Panc1 (cell line): ENCODE measurements around the gene PHF23. TPM values are rescaled to one million over a fixed set of nuclear protein-coding genes. Genes with fewer than 3 reads are reported as not detected.
A peak's percentile ranks its signal among the peaks of the same experiment; 100 is the strongest.

Experiments
- ATAC-seq: fragments of 200-7000 bp; cut with Tn5 transposase; 2 replicates; pipeline ENCODE4 v1.9.1; 2020; ENCODE audit warnings: mild to moderate bottlenecking, moderate library complexity
- BruUV-seq: library from RNA; stranded (reverse); fragments of 400-500 nt; replicated peaks from 2 replicates; lab custom pipeline; 2021; lab: Mats Ljungman, UMichigan
- CTCF ChIA-PET: fragments of 300-600 bp; sonication (Branson Sonifier 250); formaldehyde crosslinking; loops from one replicate; lab custom pipeline; 2022; ENCODE audit warnings: antibody characterized with exemption; lab: Charles Lee
- POLR2A ChIA-PET: fragments of 300-600 bp; sonication (Branson Sonifier 250); formaldehyde crosslinking; loops from one replicate; lab custom pipeline; 2022; ENCODE audit warnings: antibody characterized with exemption; lab: Charles Lee
- DNase-seq: peaks from one replicate; pipeline ENCODE4 v3.0.0-alpha.2; 2010; ENCODE audit warnings: low read depth, low spot score
- H3K27ac ChIP-seq: 2 replicates; pipeline ENCODE4 v1.5.1; 2011; ENCODE audit warnings: mild to moderate bottlenecking, low read length, inconsistent platforms
- H3K27me3 ChIP-seq: fragments of 200-500 bp; sonication (Bioruptor generic); 2 replicates; pipeline ENCODE4 v1.6.0; 2014; ENCODE audit warnings: low read length, inconsistent platforms; ENCODE audit not compliant: control insufficient read depth, insufficient read depth
- H3K36me3 ChIP-seq: fragments of 200-500 bp; sonication (Bioruptor generic); 2 replicates; pipeline ENCODE4 v1.5.1; 2014; ENCODE audit warnings: inconsistent platforms, mild to moderate bottlenecking, low read length, moderate library complexity; ENCODE audit not compliant: control insufficient read depth, insufficient read depth
- H3K4me1 ChIP-seq: 2 replicates; pipeline ENCODE4 v1.5.1; 2011; ENCODE audit warnings: inconsistent platforms, mild to moderate bottlenecking, low read length, moderate library complexity; ENCODE audit not compliant: control insufficient read depth, insufficient read depth
- H3K4me3 ChIP-seq, 2 experiments: 2 replicates each; pipeline ENCODE4 v1.5.1; 2011 to 2012; ENCODE audit warnings: low read depth in 2 of 2, low read length in 2 of 2, mild to moderate bottlenecking in 2 of 2, inconsistent platforms in 1 of 2, moderate library complexity in 1 of 2
- H3K9me3 ChIP-seq: fragments of 200-500 bp; sonication (Bioruptor generic); 2 replicates; pipeline ENCODE4 v1.5.1; 2014; ENCODE audit warnings: low read depth, mild to moderate bottlenecking, inconsistent platforms, low read length, moderate library complexity; ENCODE audit not compliant: control insufficient read depth, insufficient read depth
- CTCF ChIP-seq: fragments of 450-650 bp; IDR thresholded peaks from 2 replicates; pipeline ENCODE4 v1.5.1; 2017; ENCODE audit warnings: mild to moderate bottlenecking
- POLR2AphosphoS5 ChIP-seq: IDR thresholded peaks from 2 replicates; pipeline ENCODE4 v1.6.1; 2012; ENCODE audit warnings: mild to moderate bottlenecking, low read depth, low read length, moderate library complexity
- SIN3A ChIP-seq: IDR thresholded peaks from 2 replicates; pipeline ENCODE4 v1.6.1; 2012; ENCODE audit warnings: low read depth, mild to moderate bottlenecking, low read length, moderate library complexity, borderline replicate concordance; ENCODE audit not compliant: insufficient read depth
- TCF7L2 ChIP-seq: IDR thresholded peaks from 2 replicates; pipeline ENCODE4 v1.6.1; 2011; ENCODE audit warnings: mild to moderate bottlenecking, low read depth, low read length, inconsistent platforms
- in situ Hi-C: cut with HindIII; loops from 2 replicates; pipeline ENCODE4 v1.10.0; 2016; ENCODE audit warnings: low sequenced_read_pairs, low pct_unique_long_range_greater_than_20kb
- intact Hi-C: fragments of 100-400 bp; cut with micrococcal nuclease; formaldehyde crosslinking; loops from one replicate; pipeline ENCODE4 v1.10.0; 2022; ENCODE audit not compliant: unreplicated experiment
- total RNA-seq: library from RNA; stranded (reverse); gene quantifications from one replicate; pipeline ENCODE4 v1.2.1, GENCODE V29; 2021; ENCODE audit not compliant: unreplicated experiment
- TF ChIP-seq, protein P1 (sequence below), 2 experiments: IDR thresholded peaks; 2 replicates each; pipeline ENCODE4 v1.6.1; 2011 to 2012; ENCODE audit warnings: low read depth in 2 of 2, control low read depth in 1 of 2, low read length in 1 of 2, mild to moderate bottlenecking in 1 of 2, moderate library complexity in 1 of 2; ENCODE audit not compliant: insufficient read depth in 1 of 2

The PHF23 gene
- total RNA-seq, 1 experiment from 2014 or later = 69.3 TPM

- peak overlapping the region; percentile 87 to 92 for H3K4me3 ChIP-seq
- no peaks in the 10 kb centered on the region for H3K9me3 ChIP-seq
- ATAC-seq (peak; percentile 57), DNase-seq (peak; percentile 91)
- H3K4me1 ChIP-seq = peaks cover 14% of the 10 kb centered on the region
- ChIA-PET CTCF (interaction anchor here (0.7 kb wide), 1 partner anchor 207 kb away, joined by 3 read pairs; no protein-coding TSS in a partner anchor), POLR2A (no interaction called here)
- peak overlapping the region; percentile 99 for H3K27ac ChIP-seq
- TF ChIP-seq CTCF = no peak; the same call in 1 of the 2 replicates
- TF ChIP-seq TCF7L2 = peak; percentile 49; the same call in 1 of the 2 replicates
- TF ChIP-seq SIN3A = peak; percentile 98; the same call in 1 of the 2 replicates
- peak; percentile 92 for TF ChIP-seq POLR2AphosphoS5
- TF ChIP-seq, protein P1, sequence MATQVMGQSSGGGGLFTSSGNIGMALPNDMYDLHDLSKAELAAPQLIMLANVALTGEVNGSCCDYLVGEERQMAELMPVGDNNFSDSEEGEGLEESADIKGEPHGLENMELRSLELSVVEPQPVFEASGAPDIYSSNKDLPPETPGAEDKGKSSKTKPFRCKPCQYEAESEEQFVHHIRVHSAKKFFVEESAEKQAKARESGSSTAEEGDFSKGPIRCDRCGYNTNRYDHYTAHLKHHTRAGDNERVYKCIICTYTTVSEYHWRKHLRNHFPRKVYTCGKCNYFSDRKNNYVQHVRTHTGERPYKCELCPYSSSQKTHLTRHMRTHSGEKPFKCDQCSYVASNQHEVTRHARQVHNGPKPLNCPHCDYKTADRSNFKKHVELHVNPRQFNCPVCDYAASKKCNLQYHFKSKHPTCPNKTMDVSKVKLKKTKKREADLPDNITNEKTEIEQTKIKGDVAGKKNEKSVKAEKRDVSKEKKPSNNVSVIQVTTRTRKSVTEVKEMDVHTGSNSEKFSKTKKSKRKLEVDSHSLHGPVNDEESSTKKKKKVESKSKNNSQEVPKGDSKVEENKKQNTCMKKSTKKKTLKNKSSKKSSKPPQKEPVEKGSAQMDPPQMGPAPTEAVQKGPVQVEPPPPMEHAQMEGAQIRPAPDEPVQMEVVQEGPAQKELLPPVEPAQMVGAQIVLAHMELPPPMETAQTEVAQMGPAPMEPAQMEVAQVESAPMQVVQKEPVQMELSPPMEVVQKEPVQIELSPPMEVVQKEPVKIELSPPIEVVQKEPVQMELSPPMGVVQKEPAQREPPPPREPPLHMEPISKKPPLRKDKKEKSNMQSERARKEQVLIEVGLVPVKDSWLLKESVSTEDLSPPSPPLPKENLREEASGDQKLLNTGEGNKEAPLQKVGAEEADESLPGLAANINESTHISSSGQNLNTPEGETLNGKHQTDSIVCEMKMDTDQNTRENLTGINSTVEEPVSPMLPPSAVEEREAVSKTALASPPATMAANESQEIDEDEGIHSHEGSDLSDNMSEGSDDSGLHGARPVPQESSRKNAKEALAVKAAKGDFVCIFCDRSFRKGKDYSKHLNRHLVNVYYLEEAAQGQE (IDR thresholded peaks at IDR 0.05; ENCODE audit: insufficient read depth in 1 of 2, low read depth in 2 of 2, low read length in 1 of 2) = no peak
- BruUV-seq = no TSS peak
- no peaks in the 10 kb centered on the region for H3K27me3 ChIP-seq
- peaks cover 7% of the 10 kb centered on the region for H3K36me3 ChIP-seq
- intact Hi-C loops = no loop called here
- in situ Hi-C loops = no loop called here
Measured at GRCh38 chr17:7242717-7243452, 3.6 kb upstream of the PHF23 start.

- intact Hi-C loops (no loop called here), in situ Hi-C loops (no loop called here)
- Histone ChIP-seq H3K4me1 (peaks cover 18% of the 10 kb centered on the region), H3K4me3 (peak within 1 kb of the TSS; percentile 87 to 92), H3K27me3 (no peaks in the 10 kb centered on the region), H3K27ac (peak within 1 kb of the TSS; percentile 99), H3K9me3 (no peaks in the 10 kb centered on the region), H3K36me3 (peaks cover 11% of the 10 kb centered on the region)
- DNase-seq = peak; percentile 74
- ChIA-PET POLR2A (no interaction called here), CTCF (interaction anchor here (0.7 kb wide), 1 partner anchor 206 kb away, joined by 3 read pairs; no protein-coding TSS in a partner anchor)
- TF ChIP-seq TCF7L2 (no peak), CTCF (no peak), SIN3A (no peak), POLR2AphosphoS5 (no peak; the same call in 1 of the 2 replicates)
- TF ChIP-seq, protein P1 (IDR thresholded peaks at IDR 0.05; ENCODE audit: insufficient read depth in 1 of 2, low read depth in 2 of 2, low read length in 1 of 2) = no peak
- ATAC-seq = peak; percentile 13
- BruUV-seq = no TSS peak
Measured at GRCh38 chr17:7241783-7242716, 2.8 kb upstream of the PHF23 start, which contains the start of gene GABARAP. GABARAP (minus strand) TSS chr17:7242449; CDS start chr17:7242330, 119 bp downstream.
